ENCODE measurements around the gene C19orf33.
A peak's percentile ranks its signal among the peaks of the same experiment; 100 is the strongest.
"Not testable (repeated sequence)": the region's sequence is repeated elsewhere in the genome, so short reads cannot be mapped to it uniquely, and the experiment has no call there.

Gene C19orf33

DNA sequence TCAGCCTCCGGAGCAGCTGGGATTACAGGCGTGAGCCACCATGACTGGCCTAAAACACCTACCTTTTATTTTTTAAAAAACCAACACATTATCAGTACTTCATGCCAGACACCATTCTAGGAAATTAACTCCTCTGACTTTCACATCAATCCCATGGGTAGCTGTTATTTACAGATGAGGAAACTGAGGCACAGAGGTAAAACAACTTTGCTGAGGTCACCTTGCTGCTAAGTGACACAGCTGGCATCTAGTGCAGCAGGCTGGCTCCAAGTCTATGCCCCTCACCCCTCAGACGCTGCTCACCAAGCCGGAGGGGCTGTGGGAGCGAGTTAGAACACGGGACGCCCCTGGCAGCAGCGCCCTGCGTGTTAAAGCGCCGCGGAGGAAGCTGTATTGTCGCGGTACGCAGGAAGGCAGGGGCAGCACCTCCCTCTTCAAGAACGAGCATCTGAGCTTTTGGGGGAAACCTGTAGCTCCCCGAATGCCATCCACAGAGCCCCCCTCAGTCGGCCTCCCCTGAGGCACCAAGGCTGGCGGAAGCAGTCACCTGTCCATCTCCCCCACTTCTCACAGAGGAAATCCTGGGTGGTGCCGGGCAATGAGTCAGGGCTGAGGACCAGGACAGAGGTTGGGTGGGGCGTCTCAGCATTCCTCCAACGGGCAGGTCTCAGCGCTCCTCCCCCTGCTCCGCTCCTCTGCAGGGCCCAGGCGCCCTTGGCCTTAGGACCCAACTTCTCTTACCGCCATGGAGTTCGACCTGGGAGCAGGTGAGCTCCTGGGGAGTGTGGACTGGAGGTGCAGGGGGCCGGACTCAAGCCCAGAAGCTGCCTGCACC lies at the start of gene C19orf33:
C19orf33 (plus strand) TSS at position 735 of the 835 bp plus-strand sequence; CDS start at position 746, 11 bp downstream.
- no peak for DNase-seq

DNA sequence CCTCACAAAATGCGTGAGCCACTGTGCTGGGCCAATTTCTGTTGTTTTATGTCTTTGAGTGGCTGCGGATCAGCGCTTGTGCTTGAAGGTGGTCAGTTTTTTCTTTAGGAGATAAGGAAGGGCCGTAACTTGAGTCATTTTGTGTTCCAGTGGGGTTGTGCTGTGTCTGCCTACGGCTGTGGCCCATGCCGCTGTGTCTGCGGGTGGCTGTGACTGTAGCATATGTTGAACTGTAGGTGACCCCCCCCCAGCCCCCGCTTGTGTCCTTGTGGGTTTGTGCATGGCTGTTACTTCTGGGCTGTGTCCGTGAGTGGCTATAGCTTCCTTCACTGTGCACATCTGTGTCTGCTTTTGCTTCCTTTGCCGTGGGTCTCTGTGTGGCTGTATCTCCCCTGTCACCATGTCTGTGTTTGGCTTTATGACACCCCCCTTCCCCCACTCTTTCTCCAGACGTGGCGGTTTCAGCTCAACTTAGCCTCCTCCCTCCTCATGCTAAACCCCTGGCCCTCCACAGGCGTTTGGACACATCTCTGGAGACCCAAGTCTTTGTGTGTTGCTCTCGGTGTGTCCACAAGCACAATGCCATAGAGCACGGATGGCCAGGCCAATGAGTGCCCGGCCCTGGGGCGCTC lies 48.6 kb upstream of the C19orf33 start:
- DNase-seq: no peak

GRCh38 chr19:38261942-38262341 lies 42.1 kb upstream of the C19orf33 start:
- DNase-seq: not testable (repeated sequence)

DNA sequence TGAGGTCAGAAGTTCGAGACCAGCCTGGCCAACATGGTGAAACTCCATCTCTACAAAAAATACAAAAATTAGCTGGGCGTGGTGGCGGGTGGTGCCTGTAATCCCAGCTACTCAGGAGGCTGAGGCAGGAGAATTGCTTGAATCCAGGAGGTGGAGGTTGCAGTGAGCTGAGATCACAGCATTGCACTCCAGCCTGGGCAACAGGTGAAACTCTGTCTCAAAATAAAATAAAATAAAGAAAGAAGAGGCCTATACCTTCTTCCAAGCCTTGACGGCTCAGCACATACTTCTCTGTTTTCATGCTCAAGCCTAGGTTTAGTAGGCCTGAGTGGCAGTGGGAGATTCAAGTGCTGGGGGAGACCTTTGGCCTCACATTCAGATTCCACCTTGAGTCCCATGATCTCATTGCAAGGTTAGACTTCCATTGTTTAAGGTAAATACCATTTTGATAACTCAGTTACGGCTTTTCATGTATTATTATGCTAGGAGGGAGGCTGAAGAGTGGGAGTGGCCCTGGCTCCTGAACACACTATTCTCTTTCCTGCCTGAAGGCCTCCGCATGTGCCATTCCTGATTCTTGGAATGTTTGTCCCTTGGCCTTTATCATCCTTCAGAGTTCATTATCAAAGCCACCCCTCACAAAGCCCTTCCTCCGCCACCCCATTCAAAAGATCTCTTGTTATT lies 41.3 kb upstream of the C19orf33 start:
- no peak for DNase-seq

DNA sequence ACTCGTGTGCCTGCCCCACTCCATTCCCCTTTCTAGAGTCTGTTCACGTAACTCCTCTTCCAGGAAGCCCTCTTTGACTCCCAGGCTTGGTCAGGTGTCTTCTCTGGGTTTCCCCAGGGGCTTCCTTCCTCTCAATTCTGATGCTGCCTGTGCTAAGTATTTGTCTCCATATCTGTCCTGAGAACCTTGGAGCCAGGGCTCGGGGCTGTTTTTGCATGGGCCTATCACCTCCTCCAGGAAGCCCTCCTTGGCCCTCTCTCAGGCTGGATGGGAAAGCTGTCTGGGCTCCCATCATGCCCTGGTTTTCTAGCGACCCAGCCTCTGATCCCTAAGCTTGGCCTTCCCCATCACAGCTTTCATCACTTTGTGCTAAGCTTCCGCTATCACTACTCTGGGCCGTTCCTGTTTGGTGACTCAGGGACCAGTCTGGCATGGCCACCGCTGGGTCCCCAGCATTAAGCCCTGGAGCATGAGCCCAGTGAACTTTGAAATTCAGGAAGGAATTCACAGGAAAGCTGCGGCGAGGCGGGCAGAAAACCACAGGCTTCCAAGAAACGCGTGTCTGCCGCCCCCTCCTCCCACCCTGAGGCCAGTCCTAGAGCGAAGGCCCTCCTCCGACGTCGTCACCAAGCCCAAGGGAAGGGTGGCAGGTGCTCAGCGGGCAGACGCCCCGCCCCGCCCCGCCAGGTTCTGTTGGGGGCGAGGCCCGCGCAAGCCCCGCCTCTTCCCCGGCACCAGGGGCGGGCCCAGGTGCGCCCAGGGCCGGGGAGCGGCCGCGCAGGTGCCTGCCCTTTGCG lies 40.2 kb upstream of the C19orf33 start:
- peak; percentile 77 for DNase-seq

DNA sequence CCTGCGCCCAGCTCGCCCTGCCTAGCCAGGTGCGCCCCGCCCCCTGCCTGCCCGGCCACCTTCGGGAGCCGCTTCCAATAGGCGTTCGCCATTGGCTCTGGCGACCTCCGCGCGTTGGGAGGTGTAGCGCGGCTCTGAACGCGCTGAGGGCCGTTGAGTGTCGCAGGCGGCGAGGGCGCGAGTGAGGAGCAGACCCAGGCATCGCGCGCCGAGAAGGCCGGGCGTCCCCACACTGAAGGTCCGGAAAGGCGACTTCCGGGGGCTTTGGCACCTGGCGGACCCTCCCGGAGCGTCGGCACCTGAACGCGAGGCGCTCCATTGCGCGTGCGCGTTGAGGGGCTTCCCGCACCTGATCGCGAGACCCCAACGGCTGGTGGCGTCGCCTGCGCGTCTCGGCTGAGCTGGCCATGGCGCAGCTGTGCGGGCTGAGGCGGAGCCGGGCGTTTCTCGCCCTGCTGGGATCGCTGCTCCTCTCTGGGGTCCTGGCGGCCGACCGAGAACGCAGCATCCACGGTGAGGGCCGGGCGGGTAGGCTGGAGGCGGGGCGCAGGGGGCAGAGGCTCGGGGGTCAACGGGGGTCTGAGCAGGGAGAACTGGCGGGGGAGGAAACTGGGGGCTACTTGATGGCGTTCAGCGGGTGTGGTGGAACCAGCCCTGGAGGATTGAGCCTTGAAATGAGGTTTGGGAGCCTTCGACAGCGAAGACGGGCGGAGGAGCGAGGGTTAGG lies 39.4 kb upstream of the C19orf33 start, which contains the start of gene SPINT2:
SPINT2 (plus strand) TSS at position 88 of the 727 bp plus-strand sequence; CDS start at position 408, 320 bp downstream.
- DNase-seq: peak; percentile 45

DNA sequence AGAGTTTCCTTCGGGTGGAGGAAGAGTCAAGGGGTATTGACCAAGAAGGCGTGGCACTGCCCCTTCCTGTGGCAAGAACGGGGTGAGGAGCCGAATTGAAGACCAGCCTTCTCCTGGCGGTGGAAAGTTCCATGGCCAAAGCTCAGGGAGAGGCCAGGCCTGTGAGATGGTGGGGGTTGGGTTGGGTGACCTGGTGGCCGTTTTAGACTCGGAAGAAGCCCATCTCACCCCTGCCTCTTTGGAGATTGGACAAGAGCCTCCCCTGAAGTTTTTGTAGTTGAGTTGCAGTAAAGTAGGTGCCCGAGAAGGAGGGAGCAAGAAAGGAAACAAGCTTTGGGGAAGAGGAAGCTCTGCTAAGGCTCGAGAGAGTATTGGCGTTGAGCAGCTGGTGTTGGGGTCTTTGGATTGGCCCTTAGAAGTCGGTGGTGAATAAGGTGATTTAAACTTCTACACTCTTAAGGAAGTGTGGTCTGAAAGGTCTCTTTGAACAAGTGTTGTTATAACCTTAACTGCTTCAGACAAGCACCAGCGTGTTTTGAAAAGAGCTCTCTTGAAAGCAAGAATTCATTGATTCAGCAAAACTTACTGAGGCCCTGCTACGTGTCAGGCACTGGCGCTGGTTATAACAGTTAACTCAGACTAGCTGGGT lies 38.7 kb upstream of the C19orf33 start:
- DNase-seq: no peak

- no peak for DNase-seq
Measured at GRCh38 chr19:38265921-38266429, 38.1 kb upstream of the C19orf33 start.

DNA sequence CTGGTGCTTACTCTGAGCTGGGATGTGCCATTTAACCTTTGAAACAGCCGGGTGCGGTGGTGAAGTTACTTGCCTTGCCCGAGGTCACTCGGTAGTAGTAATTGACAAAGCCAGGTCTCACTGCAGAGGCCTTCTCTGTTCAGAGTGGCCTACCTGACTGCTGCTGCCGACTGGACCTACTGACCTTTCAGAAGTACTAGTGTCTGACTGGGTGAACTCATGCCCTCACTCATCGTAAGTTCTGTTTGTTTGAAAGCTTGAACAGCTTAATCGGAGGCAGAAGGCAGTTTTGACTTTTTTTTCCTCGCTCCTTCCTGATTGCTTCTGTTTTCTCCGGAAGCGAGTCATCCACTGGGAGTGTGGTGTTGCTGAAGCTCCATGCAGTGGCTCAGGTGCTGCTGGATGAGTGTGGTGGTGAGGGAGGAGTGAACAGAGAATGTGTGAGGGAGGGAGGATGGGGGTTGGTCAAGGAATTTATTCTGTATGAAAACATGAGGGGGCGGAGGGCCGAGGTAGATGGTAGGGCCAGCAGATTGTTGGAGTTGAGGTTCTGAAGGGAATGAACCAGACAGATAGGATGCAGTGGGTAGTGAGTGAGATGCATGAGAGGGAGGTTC lies 37.0 kb upstream of the C19orf33 start:
- DNase-seq: no peak

- DNase-seq: no peak
Measured at GRCh38 chr19:38267761-38268483, 36.1 kb upstream of the C19orf33 start.

GRCh38 chr19:38268539-38268938 lies 35.5 kb upstream of the C19orf33 start:
- no peak for DNase-seq

DNA sequence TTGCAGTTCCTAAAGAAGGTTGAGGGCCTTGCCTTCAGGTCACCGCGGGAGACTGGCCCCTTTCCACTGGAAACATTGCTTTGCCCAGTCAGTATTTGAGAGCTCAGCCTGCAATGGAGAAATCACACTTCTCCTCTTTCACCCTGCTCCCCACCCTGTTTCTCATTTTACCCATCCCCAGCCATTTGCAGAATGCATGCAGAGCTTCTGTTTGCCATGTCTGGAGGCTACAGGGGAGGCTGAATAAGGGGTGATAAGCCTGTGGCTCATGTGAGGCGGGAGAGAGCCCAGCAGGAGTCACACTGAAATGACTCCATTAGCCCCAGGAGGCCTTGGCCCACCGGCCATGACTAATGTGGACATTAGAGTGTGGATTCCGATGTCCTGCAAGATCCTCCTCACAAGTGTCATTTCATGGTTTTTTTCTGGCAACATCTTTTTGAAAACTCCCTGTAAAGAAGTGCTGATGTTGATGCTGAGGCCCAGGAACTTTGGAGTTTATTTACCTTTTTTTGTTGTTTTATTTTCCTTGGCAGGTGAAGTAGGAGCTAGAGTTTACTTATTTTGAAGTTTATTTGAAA lies 33.4 kb upstream of the C19orf33 start:
- DNase-seq: no peak

DNA sequence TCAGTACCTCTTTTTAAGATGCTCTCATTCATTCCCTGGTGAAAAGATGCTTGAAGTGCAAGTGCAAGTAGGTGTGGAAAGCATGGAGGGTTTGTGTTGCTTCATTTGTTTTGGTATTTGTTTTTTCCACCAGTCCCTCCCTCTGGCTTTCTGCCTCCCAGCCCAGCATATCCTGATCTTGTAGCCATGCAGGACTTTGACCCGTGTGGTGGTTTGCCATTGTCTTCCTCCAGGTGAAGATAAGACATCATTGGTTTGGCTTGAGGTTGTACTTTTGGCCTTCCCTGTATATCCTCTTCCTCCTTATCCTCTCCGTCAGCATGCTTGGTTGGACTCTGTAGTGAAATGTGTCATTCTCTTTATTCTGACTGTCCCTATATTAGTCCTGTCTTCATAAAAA lies 30.6 kb upstream of the C19orf33 start:
- DNase-seq: no peak

GRCh38 chr19:38274739-38275138 lies 29.3 kb upstream of the C19orf33 start:
- DNase-seq: no peak

- no peak for DNase-seq
Measured at GRCh38 chr19:38276942-38277517, 27.0 kb upstream of the C19orf33 start.

GRCh38 chr19:38277549-38277948 lies 26.5 kb upstream of the C19orf33 start:
- no peak for DNase-seq

DNA sequence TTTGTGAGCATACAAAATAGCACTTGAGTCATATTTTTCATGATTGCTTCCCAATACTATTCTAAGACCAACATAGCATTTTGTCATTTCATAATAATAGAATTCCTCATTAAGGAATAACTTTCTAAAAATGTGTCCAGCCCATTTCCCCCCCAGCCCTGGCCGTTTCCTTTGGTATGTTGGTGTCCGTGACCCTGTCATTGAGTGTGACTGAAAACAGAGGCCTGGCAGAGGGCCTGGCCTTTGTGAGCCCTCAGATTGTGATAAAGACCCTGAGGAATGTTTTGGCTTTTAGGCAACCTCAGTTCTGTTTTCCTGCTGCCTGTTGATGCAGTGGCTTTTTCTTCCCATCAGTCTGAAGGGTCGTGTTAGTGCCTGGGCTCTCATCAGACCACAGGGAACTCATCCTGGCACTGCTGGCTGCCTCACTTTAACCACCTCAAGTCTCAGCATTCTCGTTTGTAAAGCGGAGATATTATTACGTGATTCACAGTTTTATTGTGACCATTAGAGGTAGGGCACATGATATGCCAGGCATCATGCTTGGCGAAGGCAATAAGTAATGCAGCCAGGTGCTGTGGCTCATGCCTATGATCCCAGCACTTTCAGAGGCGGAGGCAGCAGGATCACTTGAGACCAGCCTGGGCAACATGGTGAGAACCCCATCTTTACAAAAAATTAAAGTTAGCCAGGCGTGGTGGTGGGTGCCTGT lies 25.9 kb upstream of the C19orf33 start:
- no peak for DNase-seq

- DNase-seq: no peak
Measured at GRCh38 chr19:38278751-38279150, 25.3 kb upstream of the C19orf33 start.

Data from activated CD4-positive, alpha-beta T cell treated with anti-CD3 and anti-CD28 coated beads, Interleukin-2, amount 50 U/mL, for 1 hour (primary cell).